K562 (cell line): ENCODE data around the gene FAM241B. TPM values are rescaled to one million over a fixed set of nuclear protein-coding genes. Genes with fewer than 3 reads are reported as not detected.
A peak's percentile ranks its signal among the peaks of the same experiment; 100 is the strongest.

ENCODE experiments used
- CREB1 ChIP-seq, 2 experiments: sonication (generic) in 1 of 2; formaldehyde crosslinking in 1 of 2; IDR thresholded peaks; 2 replicates each; pipeline versions ENCODE4 v1.6.1 to v1.8.0; 2012 to 2022; ENCODE audit warnings: inconsistent platforms in 1 of 2, mild to moderate bottlenecking in 1 of 2, missing genetic modification reagents in 1 of 2, moderate library complexity in 1 of 2
- GABPB1 ChIP-seq: sonication (generic); formaldehyde crosslinking; IDR thresholded peaks from 2 replicates; pipeline ENCODE4 v1.8.0; 2022; ENCODE audit warnings: mild to moderate bottlenecking, missing genetic modification reagents
- LARP7 ChIP-seq: fragments of 450-650 bp; IDR thresholded peaks from 2 replicates; pipeline ENCODE4 v1.6.1; 2016
- MTA1 ChIP-seq: fragments of 450-650 bp; IDR thresholded peaks from 2 replicates; pipeline ENCODE4 v1.6.1; 2017; ENCODE audit warnings: borderline replicate concordance
- MTF1 ChIP-seq: fragments of 250-450 bp; sonication (Bioruptor Pico); IDR thresholded peaks from 2 replicates; pipeline ENCODE4 v1.9.0; 2021; ENCODE audit warnings: moderate library complexity, mild to moderate bottlenecking, inconsistent platforms, borderline replicate concordance
- POLR2A ChIP-seq: fragments of 450-650 bp; conservative IDR thresholded peaks from 2 replicates; pipeline ENCODE4 v1.6.1; 2016
- RB1 ChIP-seq: fragments of 450-650 bp; IDR thresholded peaks from 2 replicates; pipeline ENCODE4 v1.6.1; 2017; ENCODE audit warnings: low read depth, mild to moderate bottlenecking
- TBP ChIP-seq: optimal IDR thresholded peaks from 2 replicates; pipeline ENCODE3; 2011; ENCODE audit warnings: low read depth, low read length, improper control_type of control experiment
- ZNF507 ChIP-seq: conservative IDR thresholded peaks from 2 replicates; pipeline ENCODE4 v1.6.1; 2017; ENCODE audit warnings: missing genetic modification characterization, missing compliant biosample characterization
- ZNF586 ChIP-seq: fragments of 450-650 bp; formaldehyde crosslinking; conservative IDR thresholded peaks from 2 replicates; pipeline ENCODE4 v1.4.0; 2020; ENCODE audit warnings: mild to moderate bottlenecking, moderate library complexity
- ZNF75A ChIP-seq: fragments of 450-650 bp; formaldehyde crosslinking; IDR thresholded peaks from 2 replicates; pipeline ENCODE4 v1.4.0; 2020; ENCODE audit warnings: mild to moderate bottlenecking
- polyA plus RNA-seq, 8 experiments: library from polyadenylated mRNA; depleted of rRNA in 4 of 8; stranded (reverse) in 5 of 8; unstranded in 3 of 8; fragments of >200 nt; fragmentation: Nextera tagmentation in 2 of 8; fragmentation: Illumina TruSeq in 1 of 8; extraction: Ambion mirVana in 2 of 8; extraction: Trizol in 1 of 8; gene quantifications; 2 replicates each; pipeline versions ENCODE4 v1.2.1 to v1.2.3, GENCODE V29; 2011 to 2014; ENCODE audit warnings: inconsistent platforms in 1 of 8, missing spikeins in 1 of 8
- total RNA-seq, 7 experiments: library from RNA; depleted of rRNA in 6 of 7; stranded (reverse); fragments of >200 nt in 6 of 7; fragmentation: Illumina TruSeq in 2 of 7; extraction: Trizol in 2 of 7; gene quantifications; 2 replicates each; pipeline versions ENCODE4 v1.2.1 to v1.2.3, GENCODE V29; 2011 to 2021; ENCODE audit warnings: low replicate concordance in 1 of 7
- TF ChIP-seq, protein P1 (sequence below): fragments of 200-400 bp; formaldehyde crosslinking; IDR thresholded peaks from 2 replicates; pipeline ENCODE4 v1.6.1; 2017; ENCODE audit warnings: mild to moderate bottlenecking, low read depth, low read length, moderate library complexity
- TF ChIP-seq, protein P2 (sequence below): sonication (generic); formaldehyde crosslinking; IDR thresholded peaks from 2 replicates; pipeline ENCODE4 v1.8.1; 2023; ENCODE audit warnings: missing genetic modification reagents, mild to moderate bottlenecking, borderline replicate concordance
- TF ChIP-seq, protein P3 (sequence below): fragments of 250-450 bp; sonication (Bioruptor Pico); IDR thresholded peaks from 2 replicates; pipeline ENCODE4 v1.6.1; 2021; ENCODE audit warnings: mild to moderate bottlenecking

The FAM241B gene
- total and polyA plus RNA-seq, 9 of the 15 experiments (the other 6 are each of a cell fraction or from before 2014, with no cell fraction given) = 1.9 to 11.1 (median 3.0) TPM

DNA sequence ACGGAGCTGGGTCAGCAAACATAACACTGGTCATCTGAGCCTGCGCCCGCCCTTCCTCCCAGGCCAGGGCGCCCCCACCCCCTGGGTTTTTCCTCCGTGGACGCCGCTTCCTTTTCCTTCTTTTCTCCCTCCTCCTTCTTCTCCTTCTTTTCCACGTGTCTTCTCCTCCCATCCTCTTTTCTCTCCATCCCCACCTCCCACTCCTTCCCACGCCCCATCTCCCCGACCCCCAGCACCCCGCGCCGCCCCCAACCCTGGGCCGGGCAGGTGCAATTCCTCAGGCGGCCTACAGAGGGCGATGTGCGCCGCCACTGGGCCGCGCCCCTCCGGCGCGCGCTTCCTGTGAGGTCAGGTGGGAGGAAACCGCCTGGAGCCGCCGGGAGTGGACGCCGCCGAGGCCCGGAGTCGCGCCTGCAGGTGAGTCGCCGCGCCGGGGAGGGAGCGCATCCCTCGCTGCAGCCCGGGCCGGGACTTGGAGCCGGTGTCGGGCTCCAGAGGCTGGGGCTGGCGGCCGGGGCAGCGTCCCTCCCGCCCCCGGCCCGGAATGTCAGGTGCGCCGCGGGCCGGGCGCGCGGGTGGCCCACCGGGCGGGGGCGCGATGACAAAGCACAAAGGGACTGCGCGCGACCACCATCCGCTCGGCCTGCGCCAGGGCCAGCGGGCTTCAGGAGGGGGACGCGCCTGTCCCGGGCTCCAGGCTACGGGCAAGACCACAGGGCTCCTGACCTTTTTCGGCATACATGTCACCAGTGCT lies at the start of gene FAM241B (continued):
- TF ChIP-seq CREB1 (IDR thresholded peaks at IDR 0.05) (peak; percentile 46; the same call in 1 of the 2 replicates), CREB1 (CRISPR knock-in tag; IDR thresholded peaks at IDR 0.05) (0 out of 2 replicates have a peak, but pooled peaks have one; percentile 45), MTF1 (no peak), ZNF507 (tag) (no peak), RB1 (peak; percentile 82), ZNF75A (CRISPR knock-in tag) (no peak), POLR2A (0 out of 2 replicates have a peak, but pooled peaks have one; percentile 25), GABPB1 (CRISPR knock-in tag) (peak; percentile 54; the same call in 1 of the 2 replicates), LARP7 (peak; percentile 72; the same call in 1 of the 2 replicates), MTA1 (peak; percentile 56; the same call in 1 of the 2 replicates), TBP (peak; percentile 37), ZNF586 (CRISPR knock-in tag) (no peak)
- TF ChIP-seq, protein P1, sequence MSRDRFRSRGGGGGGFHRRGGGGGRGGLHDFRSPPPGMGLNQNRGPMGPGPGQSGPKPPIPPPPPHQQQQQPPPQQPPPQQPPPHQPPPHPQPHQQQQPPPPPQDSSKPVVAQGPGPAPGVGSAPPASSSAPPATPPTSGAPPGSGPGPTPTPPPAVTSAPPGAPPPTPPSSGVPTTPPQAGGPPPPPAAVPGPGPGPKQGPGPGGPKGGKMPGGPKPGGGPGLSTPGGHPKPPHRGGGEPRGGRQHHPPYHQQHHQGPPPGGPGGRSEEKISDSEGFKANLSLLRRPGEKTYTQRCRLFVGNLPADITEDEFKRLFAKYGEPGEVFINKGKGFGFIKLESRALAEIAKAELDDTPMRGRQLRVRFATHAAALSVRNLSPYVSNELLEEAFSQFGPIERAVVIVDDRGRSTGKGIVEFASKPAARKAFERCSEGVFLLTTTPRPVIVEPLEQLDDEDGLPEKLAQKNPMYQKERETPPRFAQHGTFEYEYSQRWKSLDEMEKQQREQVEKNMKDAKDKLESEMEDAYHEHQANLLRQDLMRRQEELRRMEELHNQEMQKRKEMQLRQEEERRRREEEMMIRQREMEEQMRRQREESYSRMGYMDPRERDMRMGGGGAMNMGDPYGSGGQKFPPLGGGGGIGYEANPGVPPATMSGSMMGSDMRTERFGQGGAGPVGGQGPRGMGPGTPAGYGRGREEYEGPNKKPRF = no peak
- TF ChIP-seq, protein P2, sequence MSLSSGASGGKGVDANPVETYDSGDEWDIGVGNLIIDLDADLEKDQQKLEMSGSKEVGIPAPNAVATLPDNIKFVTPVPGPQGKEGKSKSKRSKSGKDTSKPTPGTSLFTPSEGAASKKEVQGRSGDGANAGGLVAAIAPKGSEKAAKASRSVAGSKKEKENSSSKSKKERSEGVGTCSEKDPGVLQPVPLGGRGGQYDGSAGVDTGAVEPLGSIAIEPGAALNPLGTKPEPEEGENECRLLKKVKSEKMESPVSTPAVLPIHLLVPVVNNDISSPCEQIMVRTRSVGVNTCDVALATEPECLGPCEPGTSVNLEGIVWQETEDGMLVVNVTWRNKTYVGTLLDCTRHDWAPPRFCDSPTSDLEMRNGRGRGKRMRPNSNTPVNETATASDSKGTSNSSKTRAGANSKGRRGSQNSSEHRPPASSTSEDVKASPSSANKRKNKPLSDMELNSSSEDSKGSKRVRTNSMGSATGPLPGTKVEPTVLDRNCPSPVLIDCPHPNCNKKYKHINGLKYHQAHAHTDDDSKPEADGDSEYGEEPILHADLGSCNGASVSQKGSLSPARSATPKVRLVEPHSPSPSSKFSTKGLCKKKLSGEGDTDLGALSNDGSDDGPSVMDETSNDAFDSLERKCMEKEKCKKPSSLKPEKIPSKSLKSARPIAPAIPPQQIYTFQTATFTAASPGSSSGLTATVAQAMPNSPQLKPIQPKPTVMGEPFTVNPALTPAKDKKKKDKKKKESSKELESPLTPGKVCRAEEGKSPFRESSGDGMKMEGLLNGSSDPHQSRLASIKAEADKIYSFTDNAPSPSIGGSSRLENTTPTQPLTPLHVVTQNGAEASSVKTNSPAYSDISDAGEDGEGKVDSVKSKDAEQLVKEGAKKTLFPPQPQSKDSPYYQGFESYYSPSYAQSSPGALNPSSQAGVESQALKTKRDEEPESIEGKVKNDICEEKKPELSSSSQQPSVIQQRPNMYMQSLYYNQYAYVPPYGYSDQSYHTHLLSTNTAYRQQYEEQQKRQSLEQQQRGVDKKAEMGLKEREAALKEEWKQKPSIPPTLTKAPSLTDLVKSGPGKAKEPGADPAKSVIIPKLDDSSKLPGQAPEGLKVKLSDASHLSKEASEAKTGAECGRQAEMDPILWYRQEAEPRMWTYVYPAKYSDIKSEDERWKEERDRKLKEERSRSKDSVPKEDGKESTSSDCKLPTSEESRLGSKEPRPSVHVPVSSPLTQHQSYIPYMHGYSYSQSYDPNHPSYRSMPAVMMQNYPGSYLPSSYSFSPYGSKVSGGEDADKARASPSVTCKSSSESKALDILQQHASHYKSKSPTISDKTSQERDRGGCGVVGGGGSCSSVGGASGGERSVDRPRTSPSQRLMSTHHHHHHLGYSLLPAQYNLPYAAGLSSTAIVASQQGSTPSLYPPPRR = 0 out of 2 replicates have a peak, but pooled peaks have one; percentile 33
- TF ChIP-seq, protein P3, sequence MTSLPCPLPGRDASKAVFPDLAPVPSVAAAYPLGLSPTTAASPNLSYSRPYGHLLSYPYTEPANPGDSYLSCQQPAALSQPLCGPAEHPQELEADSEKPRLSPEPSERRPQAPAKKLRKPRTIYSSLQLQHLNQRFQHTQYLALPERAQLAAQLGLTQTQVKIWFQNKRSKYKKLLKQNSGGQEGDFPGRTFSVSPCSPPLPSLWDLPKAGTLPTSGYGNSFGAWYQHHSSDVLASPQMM = no peak
